Testis (tissue), 2 donors: ENCODE data around the gene FSCN2.

Source experiments
- POLR2A ChIP-seq: fragments of 450-650 bp; IDR thresholded peaks from one replicate; pipeline ENCODE4 v1.6.1; 2017; ENCODE audit warnings: antibody characterized with exemption, mild to moderate bottlenecking, moderate library complexity
- TF ChIP-seq, protein P1 (sequence below), 3 experiments: fragments of 450-650 bp in 2 of 3; fragments of 200-600 bp in 1 of 3; sonication (generic) in 1 of 3; IDR thresholded peaks; one replicate each; pipeline ENCODE4 v1.5.1; 2016 to 2019; ENCODE audit warnings: antibody characterized with exemption in 3 of 3, mild to moderate bottlenecking in 2 of 3, moderate library complexity in 1 of 3

DNA sequence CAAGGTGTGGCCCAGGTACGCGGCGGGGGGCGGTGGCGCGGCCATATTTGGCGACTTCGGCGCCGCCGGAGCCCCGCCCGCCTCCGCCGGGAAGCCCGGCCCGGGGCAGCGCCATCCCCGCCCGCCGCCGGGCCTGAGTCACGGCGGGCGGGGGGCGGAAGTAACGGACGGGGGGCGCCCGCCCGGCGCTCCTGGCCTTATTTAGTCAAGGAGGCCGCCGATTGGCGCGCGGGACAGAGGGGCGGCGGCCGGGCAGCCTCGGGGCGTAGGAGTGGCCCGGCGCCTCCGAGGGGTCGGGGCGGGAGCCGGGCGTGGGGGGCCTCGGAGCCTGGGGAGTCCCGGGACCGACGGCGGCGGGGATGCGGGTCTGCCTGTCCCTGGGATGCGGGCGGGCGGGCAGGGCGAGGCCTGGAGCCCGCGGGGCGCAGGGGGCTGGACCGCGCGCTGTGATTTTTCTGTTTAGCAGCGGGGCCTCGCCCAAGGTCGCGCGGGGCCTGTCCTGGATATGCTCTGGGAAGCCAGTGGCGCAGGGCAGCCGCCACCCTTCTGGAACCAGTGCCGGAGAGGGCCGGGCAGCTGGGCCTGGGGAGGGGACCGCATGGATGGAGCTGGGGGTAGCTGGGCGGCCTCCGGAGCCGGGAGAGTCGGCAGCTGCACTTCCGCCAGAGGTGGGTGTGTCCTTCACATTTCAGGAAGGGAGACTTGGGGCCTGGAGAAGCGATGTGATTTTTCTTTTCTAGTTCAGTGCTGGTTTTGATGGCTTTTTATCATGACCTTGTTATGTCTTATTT is 13.2 kb upstream of the FSCN2 start:
- TF ChIP-seq, protein P1, sequence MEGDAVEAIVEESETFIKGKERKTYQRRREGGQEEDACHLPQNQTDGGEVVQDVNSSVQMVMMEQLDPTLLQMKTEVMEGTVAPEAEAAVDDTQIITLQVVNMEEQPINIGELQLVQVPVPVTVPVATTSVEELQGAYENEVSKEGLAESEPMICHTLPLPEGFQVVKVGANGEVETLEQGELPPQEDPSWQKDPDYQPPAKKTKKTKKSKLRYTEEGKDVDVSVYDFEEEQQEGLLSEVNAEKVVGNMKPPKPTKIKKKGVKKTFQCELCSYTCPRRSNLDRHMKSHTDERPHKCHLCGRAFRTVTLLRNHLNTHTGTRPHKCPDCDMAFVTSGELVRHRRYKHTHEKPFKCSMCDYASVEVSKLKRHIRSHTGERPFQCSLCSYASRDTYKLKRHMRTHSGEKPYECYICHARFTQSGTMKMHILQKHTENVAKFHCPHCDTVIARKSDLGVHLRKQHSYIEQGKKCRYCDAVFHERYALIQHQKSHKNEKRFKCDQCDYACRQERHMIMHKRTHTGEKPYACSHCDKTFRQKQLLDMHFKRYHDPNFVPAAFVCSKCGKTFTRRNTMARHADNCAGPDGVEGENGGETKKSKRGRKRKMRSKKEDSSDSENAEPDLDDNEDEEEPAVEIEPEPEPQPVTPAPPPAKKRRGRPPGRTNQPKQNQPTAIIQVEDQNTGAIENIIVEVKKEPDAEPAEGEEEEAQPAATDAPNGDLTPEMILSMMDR (IDR thresholded peaks at IDR 0.05) = no peak
- TF ChIP-seq POLR2A = no peak
